Cerebellar cortex (tissue), 1 donor: Measurements from ENCODE around the gene CACNB1.
A peak's percentile ranks its signal among the peaks of the same experiment; 100 is the strongest.

ENCODE experiments used
- DNase-seq: peaks from one replicate; pipeline ENCODE4 v3.0.0-alpha.2; 2015; ENCODE audit warnings: low spot score

Gene CACNB1

DNA sequence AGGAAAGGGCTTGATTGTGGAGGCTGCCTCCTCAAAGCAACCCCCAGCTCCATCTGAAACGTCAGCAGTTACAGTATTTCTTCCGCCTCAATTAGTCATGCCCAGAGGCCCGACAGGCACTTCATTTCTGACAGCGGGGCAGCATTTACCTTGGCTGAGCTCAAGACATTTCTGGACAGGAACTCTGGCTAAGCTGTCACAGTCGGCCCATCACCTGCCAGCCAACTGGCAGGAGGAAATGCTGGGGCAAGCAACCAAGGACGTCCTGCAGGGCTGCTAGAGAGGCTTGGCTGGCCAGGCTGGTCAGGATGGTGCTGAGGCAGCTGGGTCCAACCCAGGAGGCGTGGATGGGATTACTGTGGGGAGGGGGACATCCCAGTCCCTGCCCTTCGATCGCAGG lies 73.8 kb downstream of the CACNB1 start:
- peak; percentile 96 for DNase-seq
